ENCODE data around the gene CYP27B1. TPM values are rescaled to one million over a fixed set of nuclear protein-coding genes. Genes with fewer than 3 reads are reported as not detected.
"Not testable (repeated sequence)": the region's sequence is repeated elsewhere in the genome, so short reads cannot be mapped to it uniquely, and the experiment has no call there.

CYP27B1 gene
- total and polyA plus RNA-seq, 3 donors from 2014 or later, result 2.2 to 30.2 (median 3.9) TPM

GRCh38 chr12:57777367-57777766, 10.5 kb upstream of the CYP27B1 start:
- Histone ChIP-seq H3K36me3 (ENCODE audit: low read depth, missing control alignments) (no peaks in the 10 kb centered on the region), H3K4me1 (no peaks in the 10 kb centered on the region), H3K27me3 (no peaks in the 10 kb centered on the region), H3K9me3 (no peaks in the 10 kb centered on the region), H3K4me3 (no peak overlapping the region), H3K27ac (no peak overlapping the region)
- WGBS, 2 donors, result 90 to 91% methylated on average over 7 of the region's 7 CpGs
- no peak for DNase-seq
- intact Hi-C loops (cut with DNase I; ENCODE audit: low total_unique reads), result no loop called here
- TF ChIP-seq CTCF (IDR thresholded peaks at IDR 0.05) (no peak), POLR2A (IDR thresholded peaks at IDR 0.05) (no peak)

- WGBS, 2 donors, result 81 to 83% methylated on average over 2 of the region's 2 CpGs
- no peak overlapping the region for H3K27ac ChIP-seq
- no peak for DNase-seq
- no peaks in the 10 kb centered on the region for H3K36me3 ChIP-seq (ENCODE audit: low read depth, missing control alignments)
- no peaks in the 10 kb centered on the region for H3K27me3 ChIP-seq
- peaks cover 3% of the 10 kb centered on the region for H3K4me1 ChIP-seq
- no peaks in the 10 kb centered on the region for H3K9me3 ChIP-seq
- intact Hi-C loops (cut with DNase I; ENCODE audit: low total_unique reads), result no loop called here
- no peak for TF ChIP-seq CTCF (IDR thresholded peaks at IDR 0.05)
- TF ChIP-seq POLR2A (IDR thresholded peaks at IDR 0.05), result no peak
- no peak overlapping the region for H3K4me3 ChIP-seq
Measured at GRCh38 chr12:57776247-57776587, 9.3 kb upstream of the CYP27B1 start.

GRCh38 chr12:57775563-57776246, 8.8 kb upstream of the CYP27B1 start:
- Histone ChIP-seq H3K9me3 (no peaks in the 10 kb centered on the region), H3K4me1 (peaks cover 4% of the 10 kb centered on the region), H3K27ac (no peak overlapping the region), H3K36me3 (ENCODE audit: low read depth, missing control alignments) (no peaks in the 10 kb centered on the region), H3K4me3 (no peak overlapping the region), H3K27me3 (no peaks in the 10 kb centered on the region)
- no peak for DNase-seq
- intact Hi-C loops (cut with DNase I; ENCODE audit: low total_unique reads), result no loop called here
- WGBS, 2 donors, result 84 to 86% methylated on average over 4 of the region's 4 CpGs
- TF ChIP-seq POLR2A (IDR thresholded peaks at IDR 0.05) (no peak), CTCF (IDR thresholded peaks at IDR 0.05) (no peak)

- intact Hi-C loops (cut with DNase I; ENCODE audit: low total_unique reads), result no loop called here
- Histone ChIP-seq H3K27ac (no peak overlapping the region), H3K9me3 (no peaks in the 10 kb centered on the region), H3K4me1 (peaks cover 4% of the 10 kb centered on the region), H3K36me3 (ENCODE audit: low read depth, missing control alignments) (no peaks in the 10 kb centered on the region), H3K27me3 (no peaks in the 10 kb centered on the region), H3K4me3 (no peak overlapping the region)
- 77% methylated on average over 3 of the region's 3 CpGs for WGBS, 2 donors
- TF ChIP-seq POLR2A (IDR thresholded peaks at IDR 0.05) (no peak), CTCF (IDR thresholded peaks at IDR 0.05) (no peak)
- no peak for DNase-seq
Measured at GRCh38 chr12:57775044-57775443, 8.2 kb upstream of the CYP27B1 start.

GRCh38 chr12:57774634-57775033, 7.8 kb upstream of the CYP27B1 start:
- 91 to 92% methylated on average over 11 of the region's 11 CpGs for WGBS, 2 donors
- H3K36me3 ChIP-seq (ENCODE audit: low read depth, missing control alignments); H3K27me3 ChIP-seq; intact Hi-C loops (cut with DNase I; ENCODE audit: low total_unique reads); H3K4me3 ChIP-seq; H3K9me3 ChIP-seq; DNase-seq; H3K27ac ChIP-seq; H3K4me1 ChIP-seq: not testable (repeated sequence)
